AG10803 (cell line): ENCODE results near the gene MAGEB10.

ENCODE experiments used
- DNase-seq: peaks from one replicate; pipeline ENCODE4 v3.0.0; 2010; ENCODE audit warnings: low read depth
- H3K4me3 ChIP-seq: 2 replicates; pipeline ENCODE4 v1.5.1; 2011; ENCODE audit warnings: mild to moderate bottlenecking, low read length, control low read depth
- CTCF ChIP-seq: conservative IDR thresholded peaks from 2 replicates; pipeline ENCODE4 v1.5.1; 2011; ENCODE audit warnings: mild to moderate bottlenecking, low read length, control low read depth, inconsistent platforms

Gene MAGEB10

GRCh38 chrX:27815209-27815608, 7.4 kb downstream of the MAGEB10 start:
- no peak for DNase-seq

GRCh38 chrX:27823812-27824211, 16.0 kb downstream of the MAGEB10 start:
- no peak for TF ChIP-seq CTCF
- DNase-seq = no peak
- no peak overlapping the region for H3K4me3 ChIP-seq

More at GRCh38 chrX:27815209-27815608, 7.4 kb downstream of the MAGEB10 start:
- no peak for TF ChIP-seq CTCF
- no peak overlapping the region for H3K4me3 ChIP-seq

- H3K4me3 ChIP-seq = no peak overlapping the region
- no peak for DNase-seq
- TF ChIP-seq CTCF = no peak
These were observed 30.4 kb downstream of the MAGEB10 start for GRCh38 chrX:27838185-27838584.

- no peak for DNase-seq
- no peak overlapping the region for H3K4me3 ChIP-seq
- TF ChIP-seq CTCF = no peak
These were observed 33.1 kb downstream of the MAGEB10 start for GRCh38 chrX:27840881-27841280.

GRCh38 chrX:27842859-27843258, 35.1 kb downstream of the MAGEB10 start:
- no peak overlapping the region for H3K4me3 ChIP-seq
- DNase-seq = no peak
- no peak for TF ChIP-seq CTCF

GRCh38 chrX:27860337-27860736, 52.5 kb downstream of the MAGEB10 start:
- DNase-seq = no peak
- TF ChIP-seq CTCF = no peak
- no peak overlapping the region for H3K4me3 ChIP-seq

- no peak for TF ChIP-seq CTCF
- no peak for DNase-seq
- no peak overlapping the region for H3K4me3 ChIP-seq
These were observed 56.0 kb downstream of the MAGEB10 start for GRCh38 chrX:27863809-27864208.
